GM18499 (cell line): ENCODE data around the gene CROT.
A peak's percentile ranks its signal among the peaks of the same experiment; 100 is the strongest.

Experiments used
- ATAC-seq: cut with Tn5 transposase; IDR thresholded peaks from one replicate; pipeline ENCODE4 v1.9.1; 2021; ENCODE audit warnings: moderate number of reproducible peaks; ENCODE audit not compliant: insufficient read depth, unreplicated experiment

CROT gene

DNA sequence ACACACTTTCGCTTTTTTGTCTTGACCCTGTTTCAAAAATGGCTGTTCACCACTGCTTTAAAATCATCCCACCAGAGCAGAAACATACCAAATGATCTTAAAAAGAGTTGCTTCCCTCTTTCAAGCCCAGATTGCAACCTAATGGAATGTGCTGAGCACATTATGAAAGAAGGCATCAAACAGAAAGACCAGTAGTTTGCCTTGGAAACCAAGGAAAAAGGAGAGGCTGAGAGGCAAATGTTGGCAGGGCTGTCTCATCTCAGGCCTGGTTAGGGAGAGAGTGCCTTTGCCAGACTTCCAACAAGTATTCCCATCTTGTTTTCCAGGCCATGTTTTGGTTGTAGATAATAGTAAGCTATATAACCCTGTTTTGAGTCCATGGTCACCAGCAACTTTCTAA is 65.7 kb downstream of the CROT start:
- no peak for ATAC-seq

DNA sequence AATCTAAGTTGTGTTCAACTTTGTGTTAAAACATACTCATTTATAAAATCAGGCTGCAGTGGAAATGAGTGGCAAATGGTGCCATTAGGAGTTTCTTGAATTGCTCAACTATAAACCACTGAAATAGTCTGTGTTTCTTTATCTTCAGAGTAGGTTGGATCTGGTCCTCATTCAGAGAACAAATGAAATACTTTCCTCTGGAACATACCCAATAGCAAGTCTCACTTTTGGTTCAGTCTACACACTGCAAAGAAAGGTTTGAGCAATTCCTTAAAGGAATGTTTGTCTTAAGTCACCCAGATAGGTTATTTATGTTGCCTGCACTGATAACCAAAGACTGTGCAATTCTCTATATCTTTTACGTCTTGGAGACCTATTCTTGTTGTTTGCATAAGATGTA is 67.6 kb downstream of the CROT start:
- no peak for ATAC-seq

DNA sequence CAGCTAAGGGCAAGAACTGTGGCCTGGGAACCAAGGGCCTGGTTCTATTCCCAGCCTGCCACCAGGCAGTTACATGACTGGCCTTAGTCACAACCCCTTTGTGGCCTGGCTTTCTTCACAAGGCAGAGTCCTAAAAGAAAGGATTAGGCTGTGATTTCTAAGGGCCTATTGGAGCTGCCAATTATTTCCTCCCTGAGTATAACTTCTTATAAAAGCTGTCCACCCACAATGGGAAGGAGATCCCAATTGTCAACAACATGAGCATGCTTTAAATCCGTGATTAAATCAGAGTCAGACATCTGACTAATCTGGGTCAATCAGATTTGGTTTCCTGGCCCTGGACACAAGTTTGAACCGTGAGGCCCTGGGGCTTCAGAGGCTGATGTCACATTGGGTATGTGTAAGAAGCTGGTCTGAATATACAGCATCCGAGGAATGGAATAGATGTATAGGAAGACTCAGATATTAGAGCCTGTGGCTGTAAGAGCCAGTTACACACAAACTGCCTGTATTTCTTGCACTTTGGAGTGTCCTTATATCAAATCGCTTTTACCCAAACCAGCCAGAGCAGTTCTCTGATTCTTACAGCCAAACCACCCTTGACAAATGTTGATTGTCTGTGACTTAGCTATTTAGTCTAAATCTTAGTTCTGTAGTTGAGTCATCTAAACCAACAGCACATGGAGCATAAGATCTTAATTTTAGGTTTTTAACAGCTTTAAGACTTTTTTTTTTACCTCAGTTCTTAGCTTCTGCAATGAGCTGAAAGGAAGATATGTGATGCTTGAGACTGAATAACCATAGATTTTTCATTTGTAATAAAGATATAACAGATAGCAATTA is 68.7 kb downstream of the CROT start:
- ATAC-seq = no peak

DNA sequence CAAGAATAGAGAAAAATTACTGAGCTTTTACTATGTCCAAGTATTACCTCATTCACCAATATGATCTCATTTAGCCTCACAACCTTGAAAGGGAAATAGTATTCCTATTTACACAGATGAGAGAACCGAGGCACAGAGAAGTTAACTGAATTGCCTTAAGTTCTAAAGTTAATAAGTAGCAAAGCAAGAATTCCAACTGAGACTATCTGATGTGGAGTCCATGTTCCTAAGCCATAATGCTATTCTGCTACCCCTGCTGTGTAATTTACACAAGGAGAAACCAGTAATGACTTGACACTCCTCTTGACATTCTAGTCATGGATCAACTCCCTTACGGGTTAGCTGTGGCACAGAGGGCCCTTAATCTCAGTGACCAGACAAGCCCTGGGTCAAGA is 69.3 kb downstream of the CROT start:
- ATAC-seq = no peak

DNA sequence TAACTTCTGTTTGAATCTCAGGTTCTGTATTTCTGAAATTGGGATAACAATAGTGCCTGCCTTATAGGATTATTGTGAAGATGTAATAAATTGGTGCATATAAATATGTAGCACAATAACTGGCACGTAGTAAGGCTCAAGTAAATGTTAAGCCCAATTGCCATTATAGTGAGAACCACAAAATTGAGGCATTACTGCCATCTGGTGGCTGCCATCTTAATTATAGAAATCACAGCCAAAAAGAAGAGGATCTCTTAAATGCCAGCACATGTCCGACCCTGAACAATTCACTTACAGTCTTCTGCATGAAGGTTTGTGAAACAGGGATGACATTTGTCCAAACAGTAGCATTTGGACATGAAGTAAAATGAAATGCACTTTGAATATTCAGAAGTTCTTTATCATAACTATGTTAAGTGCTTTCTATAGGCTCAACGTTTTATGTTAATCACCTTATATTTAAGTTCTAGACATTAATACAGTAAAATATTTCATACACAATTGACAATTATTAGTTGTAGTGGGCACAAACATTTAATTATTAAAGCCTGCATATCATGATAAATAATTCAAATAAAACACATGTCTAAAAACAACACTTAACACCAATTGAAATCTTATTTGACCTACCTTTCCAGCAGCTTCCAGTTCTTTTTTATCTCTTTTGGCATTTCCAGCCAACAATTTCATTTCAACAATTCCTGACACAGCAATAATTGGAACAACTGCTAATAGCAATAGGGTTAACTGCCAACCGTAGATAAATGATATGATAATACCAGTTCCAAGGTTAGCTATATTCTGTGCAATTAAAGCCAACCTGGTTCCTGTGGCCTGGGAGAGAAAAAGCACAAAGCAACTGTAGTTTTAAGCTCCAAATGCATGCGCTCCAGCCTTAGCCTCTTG is 71.5 kb downstream of the CROT start:
- ATAC-seq = peak; percentile 91

DNA sequence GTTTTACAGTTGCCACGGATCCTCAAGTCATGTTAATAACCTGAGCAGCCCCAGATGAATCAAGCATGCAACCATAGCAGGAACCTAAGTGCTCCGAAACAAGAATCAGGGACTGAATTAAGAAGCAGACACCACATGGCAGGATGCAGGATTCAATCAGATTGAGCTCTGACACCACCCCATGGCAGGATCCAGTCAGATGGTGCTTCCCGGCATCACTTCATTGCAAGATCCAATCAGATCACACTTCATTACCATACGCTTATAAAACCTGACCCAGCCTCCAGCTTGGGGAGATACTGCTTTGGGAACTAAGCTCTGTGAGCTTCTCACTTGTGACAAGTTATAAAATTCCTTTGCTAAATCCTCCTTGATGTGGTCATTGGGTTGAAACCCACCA is 74.7 kb downstream of the CROT start:
- no peak for ATAC-seq

DNA sequence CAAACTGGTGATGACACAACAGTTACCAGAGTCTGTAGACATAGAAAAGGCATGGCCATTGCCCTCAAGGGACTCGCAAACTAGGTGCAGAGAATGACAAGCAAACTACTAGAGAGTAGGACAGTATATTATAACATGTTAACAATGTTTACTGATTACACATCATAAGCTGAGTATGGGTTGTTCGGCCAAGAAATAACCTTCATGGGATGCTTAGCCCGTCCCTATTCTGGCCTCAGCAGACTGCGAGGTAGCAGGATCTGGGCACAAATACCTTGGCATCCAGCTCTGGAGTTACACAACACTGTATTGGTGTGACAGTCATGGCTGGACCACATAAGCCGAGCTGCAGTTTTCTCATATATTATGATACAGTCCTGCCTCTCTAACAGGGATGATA is 78.6 kb downstream of the CROT start:
- ATAC-seq = no peak

DNA sequence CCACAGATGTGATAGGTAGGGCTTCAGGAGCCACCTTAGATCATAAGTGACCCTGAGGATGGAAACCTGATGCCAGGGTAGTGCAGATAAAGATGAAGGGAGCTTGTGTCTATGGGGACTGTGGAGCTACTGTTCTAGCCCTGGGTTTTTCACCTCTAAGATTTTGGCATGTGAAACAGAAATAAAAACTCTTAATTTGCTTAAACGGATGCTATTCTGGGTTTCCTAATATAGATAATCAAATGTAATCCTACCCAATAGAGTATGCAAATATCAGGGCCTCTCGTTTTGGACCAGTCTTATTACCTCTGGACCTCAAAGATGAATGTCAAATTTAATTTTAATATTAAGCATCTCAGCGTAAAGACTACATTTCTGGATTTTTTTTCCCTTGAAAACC is 80.7 kb downstream of the CROT start:
- ATAC-seq = peak; percentile 80

DNA sequence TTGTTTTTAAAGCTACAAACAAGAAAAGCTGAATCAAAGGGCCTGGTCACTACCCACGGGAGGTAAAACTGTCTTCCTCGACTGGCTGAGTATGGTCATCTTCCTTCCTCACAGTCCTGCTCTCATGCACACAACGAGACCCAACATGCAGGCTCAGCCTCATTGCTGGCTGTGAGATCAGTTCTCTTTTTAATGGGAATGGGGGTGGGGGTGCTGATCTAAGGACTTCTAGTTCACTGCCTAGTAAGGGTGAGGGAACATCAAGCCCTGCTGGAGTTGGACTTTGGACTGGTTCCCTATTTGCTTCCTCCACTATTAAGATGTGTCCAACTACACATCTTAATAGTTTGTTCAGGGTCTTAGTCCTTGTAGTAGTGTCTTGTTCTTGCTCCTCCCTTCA is 81.8 kb downstream of the CROT start:
- no peak for ATAC-seq

DNA sequence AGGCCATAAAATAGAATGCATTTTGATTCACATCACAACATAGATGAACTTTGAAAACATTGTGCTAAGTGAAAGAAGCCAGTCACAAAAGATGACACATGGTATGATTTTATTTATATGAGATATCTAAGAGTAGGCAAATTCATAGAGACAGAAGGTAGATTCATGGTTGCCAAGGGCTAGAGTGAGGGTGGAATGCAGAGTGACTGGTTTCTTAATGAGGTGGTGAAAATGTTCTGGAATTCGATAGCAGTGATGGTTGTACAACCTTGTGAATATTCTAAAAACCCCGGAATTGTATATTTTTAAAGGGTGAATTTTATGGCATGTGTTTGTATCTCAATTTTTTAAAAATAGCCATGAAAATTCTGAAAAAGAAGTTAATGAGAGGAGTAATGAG is 87.1 kb downstream of the CROT start:
- no peak for ATAC-seq

DNA sequence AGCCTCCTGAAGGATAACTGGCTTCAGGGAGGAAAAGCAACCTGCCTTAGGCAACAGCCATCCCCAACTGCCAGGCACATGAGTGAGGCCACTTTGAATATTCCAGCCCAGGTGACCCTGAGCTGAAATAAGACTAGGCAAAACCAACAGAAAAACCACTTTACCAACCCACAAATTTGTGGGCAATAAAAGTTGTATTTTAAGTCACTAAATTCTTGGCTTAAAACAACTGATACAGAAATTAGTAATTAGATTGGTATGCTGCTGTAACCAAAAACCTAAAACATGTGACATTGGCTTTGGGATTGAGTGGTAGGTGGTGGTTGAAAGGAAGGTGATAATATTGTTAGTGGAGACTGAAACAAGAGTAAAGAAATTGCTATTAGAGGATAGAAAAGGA is 90.1 kb downstream of the CROT start:
- ATAC-seq = no peak

DNA sequence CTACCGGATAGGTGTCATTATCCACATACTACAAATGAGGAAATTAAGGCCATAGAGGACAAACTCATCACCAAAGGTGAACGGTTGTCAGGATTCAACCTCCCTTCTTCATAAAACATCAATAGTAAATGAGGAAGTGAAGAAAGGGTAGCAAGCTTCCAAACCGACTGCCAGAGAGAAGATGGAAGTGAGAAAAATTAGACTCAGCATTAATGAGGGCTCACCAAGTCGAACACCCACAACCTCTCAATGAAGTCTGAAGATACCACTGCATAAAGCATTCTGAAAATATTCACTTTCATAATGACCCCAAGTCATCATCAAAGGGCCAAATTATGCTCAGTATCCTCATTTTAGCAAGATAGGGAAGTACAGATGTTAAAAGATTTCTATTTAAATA is 100.4 kb downstream of the CROT start:
- peak; percentile 91 for ATAC-seq

DNA sequence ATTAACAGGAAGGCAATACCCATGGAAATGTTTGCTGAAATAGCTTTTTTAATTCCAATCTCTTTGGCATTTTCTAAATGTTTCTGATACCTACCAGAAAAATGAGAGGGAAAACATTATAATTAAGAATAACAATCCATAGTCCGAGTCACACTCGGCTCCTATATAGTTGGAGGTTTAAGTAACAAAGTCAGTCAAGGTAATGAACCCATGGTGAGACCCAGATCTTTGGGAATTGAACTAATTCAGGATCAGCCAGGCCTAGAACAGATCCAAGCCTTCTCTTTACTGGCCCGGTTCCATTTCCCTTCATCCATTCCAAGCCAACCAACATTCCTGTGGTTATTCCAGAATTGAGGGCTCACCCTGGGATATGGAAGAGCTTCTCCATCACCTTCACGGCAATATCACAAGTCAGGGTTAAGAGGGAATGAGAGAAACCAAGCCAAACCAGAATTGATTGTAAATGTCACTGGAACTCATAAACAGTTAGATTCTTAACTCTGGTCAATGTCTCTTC is 101.7 kb downstream of the CROT start:
- no peak for ATAC-seq

DNA sequence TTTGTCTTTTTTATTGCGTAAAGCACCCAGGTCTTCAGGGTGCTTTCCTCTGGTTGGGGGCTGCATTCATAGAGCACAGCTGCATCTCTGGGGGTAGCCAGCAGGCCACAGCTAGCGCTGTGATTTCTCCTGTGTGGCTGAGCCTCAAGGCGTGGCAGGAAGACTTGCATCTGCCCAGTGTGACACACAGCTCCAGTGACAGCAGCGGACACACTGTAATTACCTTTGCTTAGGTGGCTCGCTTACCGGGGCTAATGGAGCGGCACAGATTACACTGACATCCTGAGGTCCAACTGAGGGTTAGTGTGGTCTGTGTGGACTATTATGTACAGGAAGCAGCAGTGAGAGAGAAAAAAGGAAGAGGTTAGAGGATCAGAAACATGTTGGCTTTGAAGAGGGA is 102.9 kb downstream of the CROT start:
- no peak for ATAC-seq
